Measurements from ENCODE around the gene CBY3. TPM values are rescaled to one million over a fixed set of nuclear protein-coding genes. Genes with fewer than 3 reads are reported as not detected.
"Not testable (repeated sequence)": the region's sequence is repeated elsewhere in the genome, so short reads cannot be mapped to it uniquely, and the experiment has no call there.

CBY3 gene
- total RNA-seq, 1 experiment from 2014 or later = 0.68 TPM

DNA sequence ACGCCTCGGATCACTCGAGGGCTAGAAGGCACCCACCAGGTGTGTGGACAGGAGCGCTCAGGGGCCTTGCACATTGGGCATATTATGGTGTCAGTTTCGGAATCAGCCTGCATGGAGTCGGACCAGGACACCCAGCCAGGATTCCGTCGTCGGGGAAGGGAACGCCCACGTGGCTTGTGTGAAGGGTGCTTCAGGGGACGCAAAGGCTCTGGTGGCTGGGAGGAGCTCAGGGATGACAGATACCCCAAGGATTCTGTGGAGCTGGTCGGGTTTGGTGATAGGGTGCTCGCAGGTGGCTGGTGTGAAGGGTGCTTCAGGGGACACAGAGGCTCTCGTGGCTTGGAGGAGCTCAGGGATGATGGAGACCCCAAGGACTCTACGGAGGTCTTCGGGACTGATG, 38.2 kb downstream of the CBY3 start:
- H3K36me3 Mint-ChIP-seq (ENCODE audit: insufficient read depth, unreplicated experiment); H3K27me3 Mint-ChIP-seq (ENCODE audit: insufficient read depth, unreplicated experiment); H3K9me3 ChIP-seq; H3K4me3 Mint-ChIP-seq (ENCODE audit: unreplicated experiment); H3K27ac Mint-ChIP-seq (ENCODE audit: unreplicated experiment); BruUV-seq (replicated peaks); H3K27me3 ChIP-seq (replicated peaks; ENCODE audit: control insufficient read depth, insufficient read depth, low read length); POLR2A ChIA-PET; CTCF ChIA-PET; H3K9me3 Mint-ChIP-seq (ENCODE audit: unreplicated experiment); H3K4me3 ChIP-seq (ENCODE audit: low read depth, low read length); intact Hi-C loops (cut with micrococcal nuclease; ENCODE audit: unreplicated experiment); H3K36me3 ChIP-seq (ENCODE audit: control insufficient read depth, insufficient read depth, low read length); H3K4me1 ChIP-seq; H3K4me1 Mint-ChIP-seq (ENCODE audit: low read depth, unreplicated experiment): not testable (repeated sequence)
- peak in 1 of 2 experiments; percentile 30 for DNase-seq

GRCh38 chr5:179641745-179642144, 39.1 kb downstream of the CBY3 start:
- intact Hi-C loops (cut with micrococcal nuclease; ENCODE audit: unreplicated experiment); H3K9me3 ChIP-seq; H3K4me1 Mint-ChIP-seq (ENCODE audit: low read depth, unreplicated experiment); H3K4me1 ChIP-seq; H3K36me3 Mint-ChIP-seq (ENCODE audit: insufficient read depth, unreplicated experiment); H3K27ac Mint-ChIP-seq (ENCODE audit: unreplicated experiment); BruUV-seq (replicated peaks); POLR2A ChIA-PET; DNase-seq; CTCF ChIA-PET; H3K27me3 Mint-ChIP-seq (ENCODE audit: insufficient read depth, unreplicated experiment); H3K9me3 Mint-ChIP-seq (ENCODE audit: unreplicated experiment); H3K4me3 Mint-ChIP-seq (ENCODE audit: unreplicated experiment); H3K36me3 ChIP-seq (ENCODE audit: control insufficient read depth, insufficient read depth, low read length); H3K4me3 ChIP-seq (ENCODE audit: low read depth, low read length); H3K27me3 ChIP-seq (replicated peaks; ENCODE audit: control insufficient read depth, insufficient read depth, low read length): not testable (repeated sequence)

DNA sequence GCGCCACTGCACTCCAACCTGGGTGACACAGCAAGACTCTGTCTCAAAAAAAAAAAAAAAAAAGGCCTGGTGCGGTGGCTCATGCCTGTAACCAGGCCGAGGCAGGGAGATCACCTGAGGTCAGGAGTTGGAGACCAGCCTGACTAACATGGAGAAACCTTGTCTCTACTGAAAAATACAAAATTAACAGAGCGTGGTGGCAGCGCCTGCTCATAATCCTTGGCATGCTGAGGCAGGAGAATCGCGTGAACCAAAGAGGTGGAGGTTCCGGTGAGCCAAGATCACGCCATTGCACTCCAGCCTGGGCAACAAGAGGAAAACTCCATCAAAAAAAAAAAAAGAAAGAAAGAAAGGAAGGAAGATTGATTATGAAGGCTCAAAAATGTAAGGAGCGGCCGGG, 41.5 kb downstream of the CBY3 start:
- H3K27ac Mint-ChIP-seq (ENCODE audit: unreplicated experiment); H3K36me3 Mint-ChIP-seq (ENCODE audit: insufficient read depth, unreplicated experiment); CTCF ChIA-PET; H3K4me1 ChIP-seq; H3K9me3 Mint-ChIP-seq (ENCODE audit: unreplicated experiment); H3K27me3 ChIP-seq (replicated peaks; ENCODE audit: control insufficient read depth, insufficient read depth, low read length); DNase-seq; intact Hi-C loops (cut with micrococcal nuclease; ENCODE audit: unreplicated experiment); BruUV-seq (replicated peaks); H3K36me3 ChIP-seq (ENCODE audit: control insufficient read depth, insufficient read depth, low read length); H3K9me3 ChIP-seq; H3K4me3 Mint-ChIP-seq (ENCODE audit: unreplicated experiment); H3K27me3 Mint-ChIP-seq (ENCODE audit: insufficient read depth, unreplicated experiment); H3K4me1 Mint-ChIP-seq (ENCODE audit: low read depth, unreplicated experiment); H3K4me3 ChIP-seq (ENCODE audit: low read depth, low read length): not testable (repeated sequence)
- POLR2A ChIA-PET = interaction anchor here (0.6 kb wide), 1 partner anchor 19 kb away, joined by 4 read pairs; no protein-coding TSS in a partner anchor

DNA sequence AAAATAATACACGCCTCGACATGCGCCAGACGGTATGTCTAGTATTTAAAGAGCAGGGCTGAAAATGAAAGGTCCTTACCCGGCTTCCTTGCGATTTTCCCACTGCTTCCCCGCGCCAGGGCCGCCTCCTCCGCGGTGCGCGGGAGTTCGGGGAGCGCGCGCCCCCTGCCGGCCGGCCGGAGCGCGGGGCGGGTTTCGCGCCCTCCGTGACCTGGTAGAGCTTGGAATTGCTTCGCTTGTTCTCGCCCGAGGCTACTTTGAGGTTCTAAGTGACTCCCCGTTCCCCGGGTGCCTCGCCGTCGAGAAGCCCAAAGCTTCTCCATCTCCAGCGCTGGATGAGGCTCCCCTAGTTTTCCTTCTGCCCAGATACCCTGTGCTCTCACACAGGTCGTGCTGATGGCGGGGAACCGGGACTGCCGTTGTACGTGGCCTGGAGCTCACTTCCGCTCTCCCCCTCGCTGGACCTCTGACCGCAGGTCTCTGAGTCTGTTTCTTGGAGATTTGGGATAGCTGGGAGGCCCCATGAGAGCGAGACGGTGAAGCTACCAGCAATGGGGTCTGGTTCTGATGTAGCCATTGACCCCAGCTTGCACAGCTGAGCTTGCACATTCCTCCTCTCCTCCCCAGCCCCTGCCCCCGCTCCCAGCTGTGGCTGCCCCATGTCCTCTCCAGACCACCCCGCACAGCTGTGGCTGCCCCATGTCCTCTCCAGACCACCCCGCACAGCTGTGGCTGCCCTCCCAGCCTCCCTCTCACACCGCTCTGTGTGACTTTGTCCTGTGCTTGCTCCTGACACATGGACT, 46.3 kb downstream of the CBY3 start:
- peak overlapping the region; percentile 28 for H3K4me3 ChIP-seq (ENCODE audit: low read depth, low read length)
- intact Hi-C loops (cut with micrococcal nuclease; ENCODE audit: unreplicated experiment); H3K36me3 ChIP-seq (ENCODE audit: control insufficient read depth, insufficient read depth, low read length); H3K4me1 Mint-ChIP-seq (ENCODE audit: low read depth, unreplicated experiment); H3K9me3 Mint-ChIP-seq (ENCODE audit: unreplicated experiment); CTCF ChIA-PET; H3K27me3 ChIP-seq (replicated peaks; ENCODE audit: control insufficient read depth, insufficient read depth, low read length); H3K27me3 Mint-ChIP-seq (ENCODE audit: insufficient read depth, unreplicated experiment); H3K36me3 Mint-ChIP-seq (ENCODE audit: insufficient read depth, unreplicated experiment); POLR2A ChIA-PET; H3K4me1 ChIP-seq; H3K27ac Mint-ChIP-seq (ENCODE audit: unreplicated experiment); H3K4me3 Mint-ChIP-seq (ENCODE audit: unreplicated experiment); H3K9me3 ChIP-seq: not testable (repeated sequence)
- TSS peak; percentile 44 for BruUV-seq (replicated peaks)
- peak in 1 of 2 experiments; percentile 45 for DNase-seq

DNA sequence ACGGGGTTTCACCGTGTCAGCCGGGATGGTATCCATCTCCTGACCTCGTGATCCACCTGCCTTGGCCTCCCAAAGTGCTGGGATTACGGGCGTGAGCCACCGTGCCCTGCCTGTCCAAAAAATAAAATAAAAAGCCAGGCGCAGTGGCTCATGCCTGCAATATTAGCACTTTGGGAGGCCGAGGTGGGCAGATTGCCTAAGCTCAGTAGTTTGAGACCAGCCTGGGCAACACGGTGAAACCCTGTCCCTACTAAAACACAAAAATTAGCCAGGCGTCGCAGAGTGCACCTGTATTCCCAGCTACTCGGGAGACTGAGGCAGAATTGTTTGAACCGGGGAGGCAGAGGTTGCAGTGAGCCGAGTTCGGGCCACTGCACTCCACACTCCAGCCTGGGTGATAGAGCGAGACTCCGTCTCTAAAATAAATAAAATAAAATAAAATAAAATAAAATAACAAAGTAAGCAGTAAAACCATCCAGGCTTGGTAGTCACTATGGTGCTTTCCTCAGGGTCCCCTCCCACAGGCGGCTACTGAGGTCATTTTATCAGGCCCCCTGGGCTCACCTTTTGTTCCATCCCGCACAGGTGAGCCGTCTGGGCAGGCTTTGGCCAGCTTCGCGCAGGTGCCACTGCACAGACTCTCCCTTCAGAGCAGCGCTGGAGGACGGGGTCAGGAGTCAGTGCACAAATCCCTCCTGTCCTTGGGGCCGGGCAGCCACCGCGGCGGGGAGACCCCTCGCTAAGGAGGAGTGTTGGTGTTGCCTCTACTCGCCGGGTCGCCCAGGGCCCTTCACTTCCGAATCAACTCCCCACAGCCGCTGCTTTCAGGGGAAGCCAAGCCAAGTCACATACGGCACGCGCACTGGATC, 47.1 kb downstream of the CBY3 start:
- CTCF ChIA-PET; intact Hi-C loops (cut with micrococcal nuclease; ENCODE audit: unreplicated experiment); BruUV-seq (replicated peaks); H3K9me3 Mint-ChIP-seq (ENCODE audit: unreplicated experiment); H3K27ac Mint-ChIP-seq (ENCODE audit: unreplicated experiment); H3K4me1 ChIP-seq; H3K9me3 ChIP-seq; H3K36me3 Mint-ChIP-seq (ENCODE audit: insufficient read depth, unreplicated experiment); H3K36me3 ChIP-seq (ENCODE audit: control insufficient read depth, insufficient read depth, low read length); H3K27me3 ChIP-seq (replicated peaks; ENCODE audit: control insufficient read depth, insufficient read depth, low read length); H3K4me1 Mint-ChIP-seq (ENCODE audit: low read depth, unreplicated experiment); H3K27me3 Mint-ChIP-seq (ENCODE audit: insufficient read depth, unreplicated experiment): not testable (repeated sequence)
- POLR2A ChIA-PET = interaction anchor here (1.3 kb wide), 1 partner anchor 10 kb away, joined by 6 read pairs; the partner anchor contains the start of gene HNRNPH1
- peak overlapping the region; percentile 49 for H3K4me3 Mint-ChIP-seq (ENCODE audit: unreplicated experiment)
- peak overlapping the region; percentile 29 for H3K4me3 ChIP-seq (ENCODE audit: low read depth, low read length)
- DNase-seq = peak in 1 of 2 experiments; percentile 17

Other genes with a start within 250 kb of the CBY3 start
- 33.4 and 36.3 TPM in 2 replicates for gene RUFY1, start 130.5 kb downstream of the CBY3 start, total RNA-seq (2022)
- gene HNRNPH1, start 57.4 kb downstream of the CBY3 start, total RNA-seq (2022) = 914 and 940 TPM in 2 replicates
- 853 and 871 TPM in 2 replicates for gene CANX, start 17.9 kb upstream of the CBY3 start, total RNA-seq (2022)
- gene MAML1, start 51.8 kb upstream of the CBY3 start, total RNA-seq (2022) = 39.3 and 41.3 TPM in 2 replicates
- 2.3 and 2.4 TPM in 2 replicates for gene LTC4S, start 113.0 kb upstream of the CBY3 start, total RNA-seq (2022)
- gene MGAT4B, start 125.8 kb upstream of the CBY3 start, total RNA-seq (2022) = 215 and 217 TPM in 2 replicates
- 250 and 259 TPM in 2 replicates for gene SQSTM1, start 139.9 kb upstream of the CBY3 start, total RNA-seq (2022)
- gene MRNIP, start 177.8 kb upstream of the CBY3 start, total RNA-seq (2022) = 37.8 and 43.0 TPM in 2 replicates
- gene TBC1D9B, start 226.9 kb upstream of the CBY3 start, total RNA-seq (2022) = 106 and 107 TPM in 2 replicates

Measured in Caco-2 (cell line).